ENCODE data around the gene CWF19L1.
"Not testable (repeated sequence)": the region's sequence is repeated elsewhere in the genome, so short reads cannot be mapped to it uniquely, and the experiment has no call there.

CWF19L1 gene

DNA sequence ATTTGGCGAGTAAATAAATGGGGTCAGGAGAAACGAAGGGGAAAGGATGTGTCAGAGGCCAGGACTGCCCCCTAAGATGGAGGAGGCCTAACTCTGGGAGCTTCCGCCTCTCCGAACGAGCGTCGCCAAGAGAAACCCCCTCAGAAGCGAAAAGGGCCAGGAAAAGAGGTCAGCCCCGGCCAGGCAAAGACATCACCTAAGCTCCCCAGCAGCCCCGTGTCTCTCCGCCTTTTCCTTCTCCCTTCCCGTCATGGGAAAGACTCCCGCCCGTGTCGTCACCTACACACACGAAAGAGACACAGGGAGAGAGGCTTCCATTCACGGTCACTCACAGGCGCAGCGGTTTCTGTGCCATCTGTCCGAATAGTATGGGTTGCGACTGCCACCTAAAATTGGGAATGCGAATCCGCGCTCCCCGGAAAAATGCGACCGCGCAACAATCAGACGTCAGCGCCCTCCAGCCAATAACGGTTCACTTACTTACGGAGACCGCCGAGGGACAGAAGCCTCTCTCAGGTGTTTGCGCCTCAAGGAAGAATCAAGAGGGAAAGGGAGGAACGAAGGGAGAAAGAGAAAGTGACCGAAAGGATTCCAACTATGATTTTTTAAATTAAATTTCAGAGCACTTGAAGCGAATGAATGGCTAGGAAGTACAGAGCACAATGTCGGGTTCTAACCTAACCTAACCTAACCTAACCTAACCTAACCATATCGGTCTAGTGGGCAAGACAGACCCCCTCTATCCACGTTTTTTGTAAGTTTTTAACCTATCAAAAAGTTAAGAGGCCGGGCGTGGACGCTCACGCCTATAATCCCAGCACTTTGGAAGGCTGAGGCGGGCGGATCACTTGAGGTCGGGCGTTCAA is at the start of gene CWF19L1:
Gene CWF19L1 (minus strand): TSS at position 400 of the 866 bp plus-strand sequence. CDS start 45 bp downstream, at position 355.
- in situ Hi-C loops (cut with HindIII; ENCODE audit: low sequenced_read_pairs): no loop called here

DNA sequence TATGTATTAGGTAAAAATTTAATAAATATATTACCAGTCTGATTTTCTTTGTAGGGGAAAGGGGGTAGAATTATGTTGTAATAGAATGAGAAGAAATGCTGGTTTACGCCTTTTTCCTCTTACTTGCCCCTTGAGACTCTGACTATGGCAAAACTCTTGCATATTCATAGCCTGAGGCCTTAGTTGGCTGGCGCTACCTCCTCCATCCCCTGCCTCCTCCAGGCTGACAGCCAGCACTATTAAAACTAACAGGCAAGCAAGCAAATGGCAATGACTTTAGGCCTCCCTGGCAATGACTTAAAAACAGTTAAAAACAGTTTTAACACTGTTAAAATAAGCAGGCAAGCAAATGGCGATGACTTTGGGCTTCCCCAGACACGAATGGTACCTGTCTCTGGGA is 48.2 kb upstream of the CWF19L1 start:
- in situ Hi-C loops (cut with HindIII; ENCODE audit: low sequenced_read_pairs): no loop called here

DNA sequence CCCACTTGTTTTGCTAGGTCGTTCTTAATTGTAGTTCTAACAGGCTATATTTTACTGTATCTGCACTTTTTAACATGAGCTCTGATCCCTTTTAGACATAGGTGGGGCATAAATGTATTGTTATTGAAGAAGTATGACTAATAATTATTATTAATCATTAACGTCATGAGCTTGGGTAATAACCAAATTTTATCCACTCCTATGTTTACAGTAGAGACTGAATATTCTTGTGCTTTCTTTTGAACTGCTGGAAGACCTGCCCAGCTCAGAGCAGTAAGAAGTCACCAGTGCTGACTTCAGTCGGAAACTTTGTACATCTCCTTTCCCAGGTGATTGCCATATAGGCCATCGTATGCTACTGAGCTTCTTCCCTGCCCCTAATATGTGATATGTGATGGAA is 43.9 kb upstream of the CWF19L1 start:
- in situ Hi-C loops (cut with HindIII; ENCODE audit: low sequenced_read_pairs): loop anchor here (5.0 kb wide), 1 partner anchor 69 kb away; no protein-coding TSS in a partner anchor

DNA sequence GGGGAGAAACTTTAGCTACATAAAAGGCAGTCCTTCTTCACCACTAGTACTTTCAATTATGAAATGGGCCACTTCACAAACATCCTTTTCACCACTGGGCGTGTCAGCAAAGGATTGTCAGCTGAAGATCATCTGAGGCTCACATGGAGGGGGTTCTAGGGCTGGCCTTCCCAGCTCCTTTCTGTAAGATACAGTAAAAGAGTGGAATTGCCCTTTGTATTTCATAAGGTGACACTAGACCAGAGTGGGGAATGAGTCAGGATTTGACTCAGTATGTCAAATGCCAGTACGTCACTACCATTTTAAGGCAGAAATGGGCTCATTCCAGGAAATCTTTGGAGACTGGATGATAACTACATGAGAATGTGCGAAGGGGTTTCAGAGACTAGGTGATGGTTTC is 40.2 kb upstream of the CWF19L1 start:
- in situ Hi-C loops (cut with HindIII; ENCODE audit: low sequenced_read_pairs): no loop called here

DNA sequence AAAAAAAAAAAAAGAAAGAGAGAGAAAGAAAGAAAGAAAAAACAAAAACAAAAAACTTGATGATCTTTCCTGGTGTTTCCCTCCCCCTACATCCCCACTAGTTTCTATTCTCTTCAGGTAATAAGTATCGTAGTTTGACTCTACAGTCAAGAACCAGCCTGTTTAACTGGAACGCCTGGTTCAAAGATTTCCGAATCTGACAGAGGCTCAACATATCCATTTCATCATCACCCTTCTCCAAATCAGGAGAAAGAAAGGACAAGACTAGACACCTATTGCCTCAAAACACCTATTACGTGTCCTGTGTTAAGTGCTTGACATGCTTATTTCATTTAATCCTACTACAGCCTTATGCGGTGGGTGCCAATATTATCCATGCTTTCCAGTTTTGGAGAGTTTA is 39.4 kb upstream of the CWF19L1 start:
- in situ Hi-C loops (cut with HindIII; ENCODE audit: low sequenced_read_pairs): no loop called here

DNA sequence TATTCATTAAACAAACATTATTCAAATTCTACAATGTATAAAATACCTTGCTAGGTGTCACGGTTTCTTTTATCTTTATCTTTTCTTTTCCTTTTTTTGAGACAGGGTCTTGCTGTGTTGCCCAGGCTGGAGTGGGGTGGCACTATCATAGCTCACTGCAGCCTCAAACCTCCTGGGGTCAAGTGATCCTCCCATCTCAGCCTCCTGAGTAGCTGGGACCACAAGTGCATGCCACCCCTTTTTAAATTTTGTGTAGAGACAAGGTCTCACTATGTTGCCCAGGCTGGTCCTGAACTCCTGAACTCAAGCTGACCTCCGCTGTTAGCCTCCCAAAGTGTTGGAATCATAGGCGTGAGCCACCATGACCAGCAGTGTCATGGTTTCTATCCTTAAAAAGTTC is 37.0 kb upstream of the CWF19L1 start:
- in situ Hi-C loops (cut with HindIII; ENCODE audit: low sequenced_read_pairs): no loop called here

DNA sequence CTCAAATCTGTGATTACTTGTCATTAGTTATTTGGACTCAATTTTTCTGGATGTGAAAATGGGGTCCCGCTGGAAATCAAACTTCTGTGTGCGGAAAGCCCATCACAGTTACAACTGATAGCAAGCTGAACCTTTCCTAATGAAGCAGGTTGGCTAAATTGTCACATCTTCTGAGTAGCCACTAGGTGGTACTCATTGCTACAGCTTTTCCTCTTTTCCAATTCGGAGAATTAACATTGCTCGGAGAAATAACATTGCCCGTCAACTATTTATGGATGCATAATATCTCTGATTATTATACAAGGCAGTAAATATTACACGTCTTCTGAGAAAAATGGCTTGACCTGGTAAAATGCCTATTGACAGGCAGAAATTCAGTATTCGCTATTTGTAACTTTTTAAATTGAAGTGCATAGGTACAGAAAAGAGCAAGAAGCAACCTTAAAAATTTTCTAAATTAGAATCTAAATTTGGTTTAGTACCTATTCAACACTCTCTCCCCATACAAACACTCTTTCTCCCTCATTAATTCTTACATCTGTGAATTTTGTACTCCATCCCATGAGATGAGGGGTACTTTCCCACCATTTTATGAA is 36.4 kb upstream of the CWF19L1 start:
- in situ Hi-C loops (cut with HindIII; ENCODE audit: low sequenced_read_pairs): no loop called here

DNA sequence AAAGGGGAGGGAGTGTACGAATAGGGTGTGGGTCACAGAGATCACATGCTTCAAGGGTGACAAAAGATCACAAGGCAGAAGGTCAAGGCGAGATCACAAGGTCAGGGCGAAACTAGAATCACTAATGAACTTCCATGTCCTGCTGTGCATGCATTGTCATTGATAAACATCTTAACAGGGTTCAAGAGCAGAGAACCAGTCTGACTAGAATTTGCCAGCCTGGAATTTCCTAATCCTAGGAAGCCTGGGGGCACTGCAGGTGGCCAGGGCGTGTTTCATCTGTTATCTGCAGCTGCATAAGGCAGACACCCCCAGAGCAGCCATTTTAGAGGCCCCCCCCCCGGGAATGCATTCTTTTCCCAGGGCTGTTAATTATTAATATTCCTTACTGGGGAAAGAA is 33.7 kb upstream of the CWF19L1 start:
- in situ Hi-C loops (cut with HindIII; ENCODE audit: low sequenced_read_pairs): not testable (repeated sequence)

DNA sequence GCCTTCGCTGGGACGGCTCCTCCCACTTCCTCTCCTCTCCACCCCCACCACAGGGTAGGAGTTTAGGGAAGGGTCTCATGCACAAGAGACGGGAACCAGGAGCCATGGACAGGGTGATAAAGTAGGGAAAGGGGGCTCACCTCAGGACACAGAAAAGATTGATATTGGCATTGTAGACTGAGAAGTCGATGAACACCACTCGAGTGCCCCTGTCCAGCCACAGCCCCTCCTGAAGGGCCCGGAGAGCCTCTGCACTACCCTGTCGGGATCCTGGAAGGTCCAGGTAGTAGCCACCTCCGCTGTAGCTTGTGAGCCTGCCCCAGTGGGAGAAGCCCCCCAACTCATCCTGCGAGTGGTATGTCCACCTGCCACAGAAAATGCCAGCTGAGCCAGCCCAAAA is 29.8 kb upstream of the CWF19L1 start:
- in situ Hi-C loops (cut with HindIII; ENCODE audit: low sequenced_read_pairs): loop anchor here (5.0 kb wide), 2 partner anchors 40 to 95 kb away; no protein-coding TSS in a partner anchor

DNA sequence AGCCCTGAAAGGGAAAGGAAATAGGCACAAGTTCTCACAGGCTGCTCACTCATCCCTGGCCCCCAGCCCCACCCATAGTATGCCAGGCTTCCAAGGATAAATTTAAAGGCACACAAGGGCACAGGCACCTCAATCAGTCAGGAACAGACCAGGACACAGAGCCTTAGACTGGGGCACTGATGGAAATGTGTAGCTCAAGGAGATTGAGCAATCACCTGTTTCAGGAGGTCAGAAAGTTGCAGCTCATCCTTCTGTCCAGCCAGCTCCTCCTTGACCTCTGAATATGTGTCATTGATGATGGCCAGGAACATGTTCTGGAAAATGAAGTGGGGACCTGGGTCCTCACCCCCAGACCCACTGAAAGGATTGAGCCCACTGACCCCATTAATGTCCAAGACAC is 25.6 kb upstream of the CWF19L1 start:
- in situ Hi-C loops (cut with HindIII; ENCODE audit: low sequenced_read_pairs): no loop called here

DNA sequence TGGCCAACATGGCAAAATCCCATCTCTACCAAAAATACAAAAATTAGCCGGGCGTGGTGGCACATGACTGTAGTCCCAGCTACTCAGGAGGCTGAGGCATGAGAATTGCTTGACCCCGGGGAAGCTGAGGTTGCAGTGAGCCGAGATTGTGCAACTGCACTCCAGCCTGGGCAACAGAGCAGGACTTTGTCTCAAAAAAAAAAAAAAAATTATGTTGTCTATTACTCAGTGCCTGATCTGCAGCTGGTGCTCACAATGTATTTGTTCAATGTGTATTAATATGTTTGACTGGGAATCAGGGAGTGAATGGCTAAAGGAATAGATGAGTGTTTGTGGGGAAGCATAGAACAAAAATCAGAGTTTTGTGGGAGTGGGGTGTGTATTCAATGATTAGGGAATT is 24.9 kb upstream of the CWF19L1 start:
- in situ Hi-C loops (cut with HindIII; ENCODE audit: low sequenced_read_pairs): not testable (repeated sequence)

DNA sequence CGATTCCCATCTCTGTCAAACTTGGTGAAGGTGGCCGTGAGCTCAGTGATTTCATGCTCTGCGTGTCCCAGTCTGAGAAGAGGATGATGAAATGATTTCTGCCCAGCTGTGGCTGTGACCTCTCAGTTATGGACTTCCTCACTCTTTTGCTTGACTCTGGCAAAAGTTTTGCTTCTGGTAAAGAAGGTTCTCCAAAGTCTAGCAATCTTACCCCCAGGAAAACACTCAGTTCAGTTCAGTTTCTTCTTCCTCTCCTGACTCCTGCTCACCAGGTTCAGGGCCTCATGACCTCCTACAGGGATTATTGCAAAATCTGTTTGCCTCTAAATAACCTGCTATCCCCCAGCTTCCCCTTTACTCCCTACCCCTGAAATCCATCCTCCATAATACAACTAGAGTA is 23.9 kb upstream of the CWF19L1 start:
- in situ Hi-C loops (cut with HindIII; ENCODE audit: low sequenced_read_pairs): no loop called here

DNA sequence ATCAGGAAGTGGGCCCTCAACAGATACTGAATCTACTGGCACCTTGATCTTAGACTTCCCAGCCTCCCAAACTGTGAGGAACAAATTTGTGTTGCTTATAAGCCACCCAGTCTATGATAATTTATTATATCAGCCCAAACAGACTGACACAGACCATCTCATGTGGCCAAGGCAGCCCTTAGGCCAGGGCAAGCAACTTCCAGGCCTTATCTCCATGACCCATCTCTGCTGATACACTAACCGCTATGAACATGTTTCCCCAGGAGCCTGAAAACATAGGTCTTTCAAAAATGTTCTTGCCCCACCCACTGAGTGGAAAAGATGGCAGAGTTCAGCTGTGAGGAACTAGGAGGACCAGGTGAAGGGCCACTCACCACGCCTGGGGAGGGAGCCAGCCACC is 22.2 kb upstream of the CWF19L1 start:
- in situ Hi-C loops (cut with HindIII; ENCODE audit: low sequenced_read_pairs): no loop called here

DNA sequence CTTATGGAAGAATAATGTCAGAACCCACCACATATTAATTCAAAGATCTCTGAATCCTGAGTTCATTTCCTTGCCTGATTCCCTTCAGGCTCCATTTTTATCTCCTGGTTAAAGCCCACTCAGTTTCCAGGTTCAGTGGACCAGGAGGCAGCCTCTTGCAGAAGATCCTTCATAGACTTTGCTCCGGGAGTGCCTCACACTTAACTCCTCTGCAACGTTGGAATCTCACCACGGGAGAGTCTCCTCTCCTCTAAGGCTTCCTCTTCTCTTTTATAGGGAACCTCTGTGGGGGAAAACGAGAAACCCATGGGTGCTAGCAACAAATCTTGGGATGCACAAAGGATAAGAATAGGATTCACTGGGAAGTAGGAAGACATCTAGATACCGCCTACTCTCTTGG is 20.8 kb upstream of the CWF19L1 start:
- in situ Hi-C loops (cut with HindIII; ENCODE audit: low sequenced_read_pairs): no loop called here

DNA sequence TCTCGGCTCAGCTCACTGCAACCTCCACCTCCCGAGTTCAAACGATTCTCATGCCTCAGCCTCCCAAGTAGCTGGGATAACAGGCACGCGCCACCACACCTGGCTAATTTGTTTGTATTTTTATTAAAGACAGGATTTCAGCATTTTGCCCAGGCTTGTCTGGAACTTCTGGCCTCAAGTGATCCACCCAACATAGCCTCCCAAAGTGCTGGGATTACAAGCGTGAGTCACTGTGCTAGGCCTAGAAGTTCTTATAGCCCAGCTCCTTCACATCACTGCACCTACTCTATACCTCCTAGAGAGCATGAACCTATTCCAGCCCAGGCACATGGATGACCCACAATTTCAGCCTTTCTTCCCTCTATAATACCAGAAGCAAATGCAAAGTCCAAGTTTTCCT is 20.3 kb upstream of the CWF19L1 start:
- in situ Hi-C loops (cut with HindIII; ENCODE audit: low sequenced_read_pairs): no loop called here

DNA sequence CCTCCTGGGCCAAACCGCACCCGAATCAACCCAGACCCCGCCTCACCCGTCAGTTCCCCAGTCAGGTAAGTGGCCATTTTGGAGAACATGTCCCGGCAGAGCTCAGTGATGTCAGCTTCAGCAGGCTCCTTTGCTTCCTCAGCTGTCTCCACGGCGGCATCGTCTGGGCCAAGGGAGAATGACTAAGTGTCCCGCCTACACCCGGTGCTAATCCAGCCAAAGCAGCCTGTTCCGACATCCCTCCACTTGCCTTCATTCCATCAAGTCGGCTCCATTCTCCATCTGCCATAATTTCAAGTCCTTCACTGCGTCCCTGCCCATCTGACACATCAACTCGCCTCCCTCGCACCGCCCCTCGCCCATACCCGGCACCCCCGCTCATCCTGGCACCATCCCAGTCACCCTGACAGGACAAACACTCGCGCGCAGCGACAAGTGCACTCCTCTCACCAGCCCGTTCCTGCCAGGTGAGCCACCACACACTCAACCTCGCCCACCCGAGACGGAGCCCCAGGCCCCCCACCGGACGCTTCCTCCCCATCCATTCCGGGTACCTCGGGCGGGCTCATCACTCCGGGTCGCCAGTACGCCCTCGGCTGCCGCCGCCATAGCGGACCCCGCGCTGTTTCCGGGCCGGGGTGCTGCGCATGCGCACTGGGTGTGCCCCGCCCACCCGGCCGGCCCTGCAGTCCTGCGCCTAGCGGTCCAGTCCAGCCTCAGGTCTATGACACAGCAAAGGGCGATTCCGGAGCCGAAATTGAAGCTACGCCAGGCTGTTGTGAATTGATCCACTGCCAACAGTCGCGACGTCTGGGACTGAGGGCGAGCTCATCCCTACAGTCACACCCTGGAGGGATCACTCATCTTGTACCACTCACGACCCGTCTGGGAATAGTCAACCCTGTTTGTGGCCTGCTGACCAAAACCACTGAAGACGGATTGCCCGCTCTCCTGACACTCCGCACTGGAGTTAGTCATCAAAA is 18.9 kb upstream of the CWF19L1 start, which contains the start of gene BLOC1S2:
Gene BLOC1S2 (minus strand): TSS at position 630 of the 983 bp plus-strand sequence. CDS start 21 bp downstream, at position 609.
- in situ Hi-C loops (cut with HindIII; ENCODE audit: low sequenced_read_pairs): no loop called here

DNA sequence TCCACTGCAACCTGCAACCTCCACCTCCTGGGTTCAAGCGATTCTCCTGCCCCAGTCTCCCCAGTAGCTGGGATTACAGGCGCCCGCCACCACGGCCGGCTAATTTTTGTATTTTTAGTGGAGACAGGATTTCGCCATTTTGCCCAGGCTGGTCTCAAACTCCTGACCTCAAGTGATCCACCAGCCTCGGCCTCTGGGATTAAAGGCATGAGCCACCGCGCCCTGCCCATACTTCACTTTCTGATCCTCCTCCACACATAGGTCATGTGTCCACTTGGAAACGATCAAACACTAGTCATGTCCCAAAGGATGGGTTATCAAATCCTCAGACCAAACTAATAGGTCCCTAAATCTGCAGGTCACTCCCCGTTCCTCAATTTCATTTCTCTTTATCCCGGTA is 17.9 kb upstream of the CWF19L1 start:
- in situ Hi-C loops (cut with HindIII; ENCODE audit: low sequenced_read_pairs): not testable (repeated sequence)

DNA sequence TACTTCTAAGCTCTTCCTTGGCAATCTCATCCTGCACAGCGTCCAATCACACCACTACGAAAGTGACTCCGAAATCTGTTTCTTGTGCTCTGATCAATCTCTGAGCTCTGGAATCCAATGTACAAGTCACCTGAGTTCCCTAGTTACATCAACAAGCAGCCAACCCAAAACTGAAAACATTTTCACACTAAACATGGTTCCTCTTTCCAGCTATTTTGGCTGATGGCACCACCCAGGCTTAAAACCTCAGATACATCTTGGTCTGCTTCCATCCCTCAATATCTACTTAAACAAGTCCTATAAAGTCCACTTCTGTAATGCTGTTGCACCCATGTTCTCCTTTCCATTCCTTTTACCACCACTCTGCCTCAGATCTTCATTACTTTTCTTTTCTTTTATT is 15.5 kb upstream of the CWF19L1 start:
- in situ Hi-C loops (cut with HindIII; ENCODE audit: low sequenced_read_pairs): no loop called here

DNA sequence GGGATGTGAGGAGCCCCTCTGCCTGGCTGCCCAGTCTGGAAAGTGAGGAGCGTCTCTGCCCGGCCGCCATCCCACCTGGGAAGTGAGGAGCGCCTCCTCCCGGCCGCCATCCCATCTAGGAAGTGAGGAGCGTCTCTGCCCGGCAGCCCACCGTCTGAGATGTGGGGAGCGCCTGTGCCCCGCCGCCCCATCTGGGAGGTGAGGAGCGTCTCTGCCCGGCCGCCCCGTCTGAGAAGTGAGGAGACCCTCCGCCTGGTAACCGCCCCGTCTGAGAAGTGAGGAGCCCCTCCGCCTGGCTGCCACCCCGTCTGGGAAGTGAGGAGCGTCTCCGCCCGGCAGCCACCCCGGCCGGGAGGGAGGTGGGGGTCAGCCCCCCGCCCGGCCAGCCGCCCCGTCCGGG is 9.5 kb upstream of the CWF19L1 start:
- in situ Hi-C loops (cut with HindIII; ENCODE audit: low sequenced_read_pairs): not testable (repeated sequence)

DNA sequence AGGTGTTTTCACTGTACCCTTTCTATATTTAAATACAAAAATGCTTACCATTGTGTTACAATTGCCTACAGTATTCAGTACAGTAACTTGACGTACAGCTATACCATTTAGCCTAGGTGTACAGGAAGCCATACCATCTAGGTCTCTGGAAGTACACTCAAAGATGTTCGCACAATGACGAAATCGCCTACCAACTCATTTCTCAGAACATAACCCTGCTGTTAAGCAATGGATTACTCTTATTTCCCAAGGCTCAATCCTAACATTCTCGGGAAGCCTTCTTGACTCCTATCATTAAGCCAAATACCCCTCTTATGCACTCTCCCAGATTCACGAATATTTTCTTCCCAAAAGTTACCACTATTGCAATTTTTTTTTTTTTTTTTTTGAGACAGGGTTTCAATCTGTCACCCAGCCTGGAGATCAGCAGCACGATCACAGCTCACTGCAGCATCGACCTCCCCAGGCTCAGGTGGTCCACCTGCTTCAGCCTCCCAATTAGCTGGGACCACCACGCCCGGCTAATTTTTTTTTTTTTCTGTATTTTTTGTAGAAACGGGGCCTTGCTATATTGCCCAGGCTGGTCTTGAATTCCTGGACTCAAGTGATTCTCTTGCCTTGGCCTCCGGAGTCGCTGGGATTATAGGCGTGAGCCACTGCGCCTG is 1.5 kb downstream of the CWF19L1 start:
- in situ Hi-C loops (cut with HindIII; ENCODE audit: low sequenced_read_pairs): no loop called here

Measured in endothelial cell of hepatic sinusoid (primary cell).